ENCODE results near the gene DTX1. TPM values are rescaled to one million over a fixed set of nuclear protein-coding genes. Genes with fewer than 3 reads are reported as not detected.

Gene DTX1
- total RNA-seq, 1 experiment from 2014 or later, result 0.44 TPM

- ChIA-PET POLR2A (no interaction called here), CTCF (no interaction called here)
- Histone ChIP-seq H3K4me3 (ENCODE audit: low read depth in 2 of 2, low read length in 2 of 2) (no peak overlapping the region), H3K4me1 (ENCODE audit: control insufficient read depth, insufficient read depth, low read length) (0 out of 2 replicates have a peak, but pooled peaks cover 4% of the 10 kb centered on the region), H3K27ac (ENCODE audit: low read length) (no peak overlapping the region), H3K27me3 (ENCODE audit: control insufficient read depth, insufficient read depth, low read length) (no peaks in the 10 kb centered on the region), H3K36me3 (ENCODE audit: control insufficient read depth, insufficient read depth, low read length) (no peaks in the 10 kb centered on the region), H3K9me3 (ENCODE audit: control insufficient read depth, insufficient read depth, low read depth, low read length) (no peaks in the 10 kb centered on the region)
- intact Hi-C loops (cut with micrococcal nuclease; ENCODE audit: unreplicated experiment), result no loop called here
- in situ Hi-C loops (cut with HindIII; ENCODE audit: low pct_unique_long_range_greater_than_20kb, low sequenced_read_pairs), result no loop called here
- TF ChIP-seq TCF7L2 (IDR thresholded peaks at IDR 0.05; ENCODE audit: low read depth, low read length) (no peak), POLR2AphosphoS5 (IDR thresholded peaks at IDR 0.05; ENCODE audit: low read depth, low read length) (no peak), REST (IDR thresholded peaks at IDR 0.05; ENCODE audit: insufficient read depth in 1 of 2, low read depth in 2 of 2, low read length in 1 of 2) (no peak), SIN3A (IDR thresholded peaks at IDR 0.05; ENCODE audit: borderline replicate concordance, insufficient read depth, low read depth, low read length) (no peak), CTCF (IDR thresholded peaks at IDR 0.05) (no peak)
- no peak for DNase-seq (ENCODE audit: low read depth, low spot score)
- ATAC-seq, result no peak
- BruUV-seq (replicated peaks), result no TSS peak
These were observed 18.7 kb downstream of the DTX1 start for GRCh38 chr12:113075137-113075683.

GRCh38 chr12:113077057-113077858 is 20.7 kb downstream of the DTX1 start:
- H3K4me1 ChIP-seq (ENCODE audit: control insufficient read depth, insufficient read depth, low read length), result no peaks in the 10 kb centered on the region
- in situ Hi-C loops (cut with HindIII; ENCODE audit: low pct_unique_long_range_greater_than_20kb, low sequenced_read_pairs), result no loop called here
- ChIA-PET POLR2A (no interaction called here), CTCF (no interaction called here)
- no peaks in the 10 kb centered on the region for H3K36me3 ChIP-seq (ENCODE audit: control insufficient read depth, insufficient read depth, low read length)
- TF ChIP-seq SIN3A (IDR thresholded peaks at IDR 0.05; ENCODE audit: borderline replicate concordance, insufficient read depth, low read depth, low read length) (no peak), CTCF (IDR thresholded peaks at IDR 0.05) (no peak), TCF7L2 (IDR thresholded peaks at IDR 0.05; ENCODE audit: low read depth, low read length) (no peak), POLR2AphosphoS5 (IDR thresholded peaks at IDR 0.05; ENCODE audit: low read depth, low read length) (no peak), REST (IDR thresholded peaks at IDR 0.05; ENCODE audit: insufficient read depth in 1 of 2, low read depth in 2 of 2, low read length in 1 of 2) (no peak)
- no peaks in the 10 kb centered on the region for H3K9me3 ChIP-seq (ENCODE audit: control insufficient read depth, insufficient read depth, low read depth, low read length)
- no TSS peak for BruUV-seq (replicated peaks)
- no peak overlapping the region for H3K27ac ChIP-seq (ENCODE audit: low read length)
- ATAC-seq, result no peak
- no peak for DNase-seq (ENCODE audit: low read depth, low spot score)
- no peak overlapping the region for H3K4me3 ChIP-seq (ENCODE audit: low read depth in 2 of 2, low read length in 2 of 2)
- H3K27me3 ChIP-seq (ENCODE audit: control insufficient read depth, insufficient read depth, low read length), result no peaks in the 10 kb centered on the region
- intact Hi-C loops (cut with micrococcal nuclease; ENCODE audit: unreplicated experiment), result no loop called here
